Hematopoietic multipotent progenitor cell treated with erythropoietin and hydrocortisone succinate and interleukin-3 and kit ligand, for 6 days (in vitro differentiated cells): ENCODE data around the gene TRPT1.

Experiments used
- DNase-seq: peaks from one replicate; pipeline ENCODE4 v3.0.0-alpha.2; 2015

Gene TRPT1

GRCh38 chr11:64244107-64244506 lies 18.1 kb upstream of the TRPT1 start:
- DNase-seq: no peak

- DNase-seq: no peak
Observed at GRCh38 chr11:64243236-64243854, 17.4 kb upstream of the TRPT1 start.

GRCh38 chr11:64241491-64242374 lies 15.7 kb upstream of the TRPT1 start:
- peak; percentile 99 for DNase-seq

GRCh38 chr11:64241241-64241490 lies 15.2 kb upstream of the TRPT1 start:
- no peak for DNase-seq

- peak; percentile 98 for DNase-seq
Observed at GRCh38 chr11:64240435-64241240, 14.7 kb upstream of the TRPT1 start, which contains the start of gene FKBP2. FKBP2 (plus strand) TSS chr11:64241095; CDS start chr11:64242388, 1,293 bp downstream.

- no peak for DNase-seq
Observed at GRCh38 chr11:64239662-64240434, 13.9 kb upstream of the TRPT1 start.

- no peak for DNase-seq
Observed at GRCh38 chr11:64238999-64239398, 13.0 kb upstream of the TRPT1 start.

- no peak for DNase-seq
Observed at GRCh38 chr11:64238076-64238475, 12.1 kb upstream of the TRPT1 start.

GRCh38 chr11:64237484-64237951 lies 11.5 kb upstream of the TRPT1 start:
- no peak for DNase-seq

GRCh38 chr11:64235437-64236161 lies 9.6 kb upstream of the TRPT1 start:
- DNase-seq: no peak

- peak; percentile 79 for DNase-seq
Observed at GRCh38 chr11:64234647-64235379, 8.8 kb upstream of the TRPT1 start.

GRCh38 chr11:64233913-64234586 lies 8.1 kb upstream of the TRPT1 start, which contains the start of gene VEGFB:
VEGFB (plus strand) TSS chr11:64234584; CDS start chr11:64234834, 250 bp downstream.
- DNase-seq: peak; percentile 72

GRCh38 chr11:64232967-64233315 lies 7.0 kb upstream of the TRPT1 start:
- DNase-seq: no peak

GRCh38 chr11:64232182-64232966 lies 6.4 kb upstream of the TRPT1 start:
- no peak for DNase-seq

- peak; percentile 62 for DNase-seq
Observed at GRCh38 chr11:64231546-64231945, 5.6 kb upstream of the TRPT1 start.

- DNase-seq: peak; percentile 58
Observed at GRCh38 chr11:64230985-64231365, 5.0 kb upstream of the TRPT1 start.

- peak; percentile 99 for DNase-seq
Observed at GRCh38 chr11:64230171-64230984, 4.4 kb upstream of the TRPT1 start, which contains the start of gene DNAJC4. DNAJC4 (plus strand) TSS chr11:64230548; CDS start chr11:64230855, 307 bp downstream.

- peak; percentile 9 for DNase-seq
Observed at GRCh38 chr11:64229744-64230170, 3.8 kb upstream of the TRPT1 start.
